ENCODE data around the gene NUS1.
"Not testable (repeated sequence)": the region's sequence is repeated elsewhere in the genome, so short reads cannot be mapped to it uniquely, and the experiment has no call there.

The NUS1 gene

GRCh38 chr6:117674991-117675657 lies at the start of gene NUS1:
Gene NUS1, plus strand, starts transcription at chr6:117675469. Its CDS starts 202 bp downstream, at chr6:117675671.
- DNase-seq: peak; percentile 93

- DNase-seq: no peak
Measured at GRCh38 chr6:117627533-117627932, 47.7 kb upstream of the NUS1 start.

DNA sequence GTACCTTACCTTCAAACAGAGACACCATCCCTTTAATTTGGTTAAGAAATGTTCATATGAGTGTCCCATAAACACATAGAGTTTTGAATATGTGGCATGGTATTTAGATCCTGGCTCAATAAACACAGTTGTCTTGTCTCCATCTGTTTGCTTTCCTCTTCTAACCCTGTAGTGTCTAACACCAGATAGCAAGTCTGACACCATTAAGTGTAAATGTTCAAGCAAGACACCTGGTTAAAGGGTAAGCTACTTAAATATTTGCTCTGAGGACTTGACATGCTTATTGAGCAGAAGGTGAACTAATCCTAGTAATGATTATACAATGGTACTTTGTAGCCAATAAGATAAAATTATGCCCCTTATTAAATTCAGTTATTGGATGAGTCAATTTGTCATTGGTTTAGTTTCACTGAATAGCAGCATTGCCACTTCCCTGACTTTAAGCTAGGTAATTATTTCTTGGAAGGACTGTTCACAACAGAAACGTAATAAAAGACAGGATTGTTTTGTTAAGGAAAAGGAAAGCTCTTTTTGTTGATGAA lies 46.1 kb upstream of the NUS1 start:
- DNase-seq: no peak

DNA sequence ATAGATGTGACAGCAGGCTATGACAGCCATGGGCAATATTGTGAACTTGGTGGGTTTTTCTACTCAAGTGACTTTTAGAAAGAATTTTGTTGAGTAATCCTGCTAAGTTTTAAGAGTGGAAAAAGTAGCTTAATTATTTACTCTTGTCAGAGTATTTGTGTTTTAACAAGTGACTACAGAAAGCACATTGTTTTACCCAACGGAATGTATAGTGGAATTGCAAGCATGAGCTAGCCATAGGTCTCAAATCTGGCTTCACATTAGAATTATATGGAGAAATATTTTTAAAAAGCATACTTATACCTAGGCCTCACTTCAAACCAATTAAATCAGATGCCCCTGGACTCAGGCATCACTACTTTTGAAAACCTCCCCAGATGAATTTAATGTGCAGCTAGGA lies 37.5 kb upstream of the NUS1 start:
- DNase-seq: no peak

DNA sequence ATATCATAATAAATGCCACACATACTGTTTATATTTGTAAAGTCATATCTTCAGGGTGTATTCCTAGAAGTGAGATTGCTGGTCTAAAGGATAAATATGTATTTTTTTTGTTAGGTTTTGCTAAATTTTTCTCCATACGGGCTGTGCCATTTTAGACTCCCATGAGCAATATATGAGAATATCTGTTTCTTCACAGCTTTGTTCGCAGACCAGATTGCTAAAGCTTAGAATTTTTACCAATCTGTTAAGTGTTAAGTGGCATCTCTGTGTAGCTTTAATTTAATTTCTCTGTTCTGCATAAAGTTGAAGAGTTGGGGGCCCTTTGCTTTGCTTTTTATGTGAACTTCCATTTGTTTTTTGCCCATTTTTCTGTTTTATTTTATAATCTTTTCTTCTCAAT lies 32.3 kb upstream of the NUS1 start:
- DNase-seq: no peak

- DNase-seq: not testable (repeated sequence)
Measured at GRCh38 chr6:117651984-117652383, 23.3 kb upstream of the NUS1 start.

DNA sequence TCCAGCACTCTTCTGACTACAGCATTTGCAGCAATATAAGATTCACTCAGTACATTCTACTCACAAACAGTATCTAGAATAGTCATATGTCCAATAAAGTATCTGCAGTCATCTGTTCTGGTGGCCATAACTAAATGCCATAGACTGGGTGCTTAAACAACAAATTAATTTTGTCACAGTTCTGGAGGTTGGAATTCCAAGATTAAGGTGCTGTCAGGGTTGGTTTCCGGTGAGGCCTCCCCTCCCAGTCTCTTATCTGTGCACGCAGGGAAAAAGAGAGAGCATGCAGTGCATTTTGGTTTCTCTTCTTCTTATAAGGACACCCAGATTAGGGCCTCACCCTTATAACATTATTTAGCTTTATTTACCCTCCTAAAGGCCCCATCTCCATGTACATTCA lies 21.3 kb upstream of the NUS1 start:
- DNase-seq: no peak

DNA sequence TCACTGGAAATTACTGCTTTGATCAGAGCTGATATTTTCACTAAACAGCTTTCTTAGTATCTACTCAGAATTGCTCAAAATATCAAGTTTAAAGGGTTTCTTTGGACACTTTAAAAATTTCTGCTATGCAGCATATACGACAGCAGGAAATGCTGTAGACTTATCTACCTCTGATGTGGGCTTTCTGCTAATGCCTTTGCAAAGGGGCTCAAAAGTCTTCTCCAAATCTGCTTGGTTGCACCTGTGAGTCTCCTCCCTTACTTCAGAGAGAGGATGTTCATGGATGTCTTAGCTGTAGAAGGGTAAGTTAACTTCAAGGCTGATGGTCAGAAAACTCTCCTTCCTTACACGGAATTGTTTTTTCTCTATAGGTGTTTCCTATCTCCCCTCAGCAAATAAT lies 19.9 kb upstream of the NUS1 start:
- DNase-seq: no peak

GRCh38 chr6:117666881-117667280 lies 8.4 kb upstream of the NUS1 start:
- no peak for DNase-seq

DNA sequence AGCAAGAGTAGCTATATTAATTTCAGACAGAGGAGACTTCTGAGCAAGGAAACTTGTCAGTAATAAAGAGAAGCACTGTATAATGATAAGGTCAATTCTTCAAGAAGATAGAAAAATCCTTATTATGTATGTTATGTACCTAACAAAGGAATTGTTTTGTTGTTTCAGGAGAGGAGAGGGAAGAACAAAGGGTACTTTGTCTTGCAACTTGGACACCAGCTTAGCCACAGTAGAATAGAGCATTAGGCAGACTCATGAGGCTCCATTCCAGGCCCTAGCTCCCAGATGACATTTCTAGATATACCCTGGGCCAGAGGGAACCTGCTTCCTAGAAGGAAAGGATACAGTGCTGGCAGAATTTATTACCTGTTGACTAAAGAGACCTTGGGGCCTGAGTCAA lies 6.5 kb upstream of the NUS1 start:
- no peak for DNase-seq

DNA sequence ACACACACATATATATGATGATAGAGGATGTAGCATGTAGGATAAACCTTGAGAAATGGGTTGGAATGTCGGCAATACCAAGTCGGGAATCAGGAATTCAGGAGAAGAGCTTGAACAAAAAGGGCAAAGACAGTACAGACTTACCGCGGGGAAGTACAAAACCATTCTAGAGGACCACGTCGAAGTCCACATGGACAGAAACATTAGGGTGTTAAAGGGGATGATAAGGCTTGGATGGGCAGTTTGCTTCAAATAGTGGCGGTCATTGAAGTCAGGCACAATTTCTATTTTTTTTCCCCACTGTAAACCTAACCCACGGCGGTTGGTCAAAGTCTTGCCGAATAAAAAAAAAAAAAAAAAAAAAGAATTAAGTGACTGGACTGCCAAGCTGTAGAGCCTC lies 766 bp upstream of the NUS1 start:
- DNase-seq: no peak

GRCh38 chr6:117675658-117676301 lies 511 bp downstream of the NUS1 start:
- DNase-seq: not testable (repeated sequence)

DNA sequence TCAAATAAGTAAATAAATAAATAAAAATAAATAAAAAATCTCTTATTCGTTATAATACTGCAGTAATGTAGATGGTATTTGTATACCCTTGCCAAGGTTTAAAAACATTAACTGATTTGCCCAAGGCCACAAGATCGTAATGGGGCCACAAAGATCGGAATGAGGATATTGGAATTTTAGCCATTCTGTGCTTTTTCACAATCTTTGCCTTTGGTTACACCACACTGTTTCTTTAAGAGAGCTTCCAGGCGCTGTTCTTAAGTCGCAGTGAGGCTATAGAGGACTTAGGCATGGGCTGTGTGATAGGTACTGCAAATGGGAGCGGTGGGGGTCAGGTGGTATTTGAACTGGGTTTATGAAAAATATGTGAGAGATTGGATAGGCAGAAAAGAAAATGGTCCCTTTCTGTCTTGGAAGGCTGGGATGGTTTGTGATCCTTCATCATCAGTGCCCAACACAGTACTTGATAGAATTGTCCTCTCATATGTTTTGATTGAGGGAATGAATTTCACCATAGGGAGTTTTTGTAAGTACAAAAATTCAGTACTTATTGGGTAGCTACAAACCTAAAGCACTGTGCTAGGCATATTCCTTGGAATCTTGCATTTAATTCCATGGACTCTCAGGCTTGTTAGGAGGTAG lies 1.4 kb downstream of the NUS1 start:
- DNase-seq: no peak

DNA sequence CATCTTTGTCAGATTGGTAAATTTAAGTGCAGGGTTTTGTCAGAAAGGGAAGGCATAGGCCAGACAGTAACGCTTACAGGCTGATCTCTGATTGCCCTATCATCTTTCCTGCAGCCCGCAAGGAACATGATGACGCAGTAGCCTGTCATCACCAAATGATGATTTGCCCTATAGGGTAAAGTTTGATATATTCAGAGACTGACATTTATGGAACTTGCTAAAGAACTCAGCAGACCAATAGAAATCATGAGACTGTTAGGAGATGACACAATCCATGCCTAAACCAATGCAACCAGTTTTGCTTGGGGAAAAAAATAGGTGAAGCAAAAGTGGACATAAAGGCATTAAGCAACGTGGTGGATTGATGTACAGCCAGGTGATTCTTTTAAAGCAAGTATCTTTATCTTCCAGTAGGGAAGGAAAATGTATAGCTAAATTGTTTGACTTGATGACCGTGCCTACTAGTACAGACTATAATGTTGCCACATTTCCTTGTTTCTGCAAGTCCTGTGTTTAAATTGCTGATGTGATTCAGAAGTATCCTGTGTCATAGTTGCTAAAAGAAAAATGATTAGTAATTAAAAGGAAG lies 2.4 kb downstream of the NUS1 start:
- DNase-seq: no peak

DNA sequence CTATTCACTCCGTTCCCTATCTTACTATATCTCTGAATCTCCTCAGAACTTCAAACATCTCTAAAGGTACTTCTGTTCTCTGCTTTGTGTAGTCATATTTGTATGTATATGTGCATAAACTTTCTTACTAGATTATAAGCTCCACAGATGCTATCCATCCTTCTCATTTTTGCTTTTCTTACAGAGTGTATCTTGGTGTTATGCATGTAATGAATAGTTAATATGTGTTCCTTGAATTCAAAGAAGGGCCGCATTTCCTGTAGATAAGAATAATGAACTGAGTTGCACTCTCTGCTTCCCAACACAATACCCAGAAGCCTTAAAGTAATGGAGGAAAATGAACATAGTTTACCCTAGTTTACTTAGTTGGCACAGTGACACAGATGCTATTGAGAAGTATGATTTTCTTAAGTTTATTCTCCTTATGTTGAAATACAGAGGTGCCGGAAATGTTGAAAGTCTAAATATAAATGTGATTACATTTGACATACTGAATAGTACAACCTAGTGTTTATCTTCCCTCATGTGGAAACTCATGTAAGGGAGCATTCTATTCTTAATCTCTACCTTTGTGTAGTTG lies 6.0 kb downstream of the NUS1 start:
- no peak for DNase-seq

DNA sequence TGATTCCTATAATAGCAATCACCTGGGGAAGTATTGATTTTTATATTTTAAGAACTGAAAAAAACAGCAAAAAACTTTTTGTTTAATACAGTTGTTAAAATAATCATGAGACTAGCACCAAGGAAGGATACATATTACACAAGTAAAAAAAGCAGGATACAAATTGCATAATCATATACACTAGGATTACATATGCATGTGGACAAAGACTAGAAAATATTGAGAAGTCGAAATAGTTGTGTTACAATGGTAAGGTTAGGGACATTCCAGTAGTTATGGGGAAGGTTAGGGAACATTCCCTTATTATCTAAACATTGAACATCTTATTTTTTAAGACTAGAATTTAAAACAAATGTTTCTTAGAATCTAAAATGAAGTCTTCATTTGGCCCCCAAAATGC lies 9.5 kb downstream of the NUS1 start:
- no peak for DNase-seq

DNA sequence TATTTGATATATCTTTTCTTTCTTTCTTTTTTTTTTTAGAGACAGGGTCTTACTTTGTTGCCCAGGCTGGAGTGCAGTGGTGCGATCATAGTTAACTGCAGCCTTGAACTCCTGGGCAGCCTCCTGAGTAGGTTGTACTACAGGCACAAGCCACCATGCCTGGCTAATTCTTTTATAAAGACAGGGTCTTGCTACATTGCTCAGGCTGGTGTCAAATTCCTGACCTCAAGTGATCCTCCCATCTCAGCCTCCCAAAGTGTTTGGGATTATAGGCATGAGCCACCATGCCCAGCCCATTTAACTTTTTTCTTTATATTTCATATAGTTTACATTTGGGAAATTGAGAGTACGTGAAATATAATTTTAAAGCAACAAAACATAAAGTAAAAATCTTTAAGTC lies 10.1 kb downstream of the NUS1 start:
- DNase-seq: no peak

DNA sequence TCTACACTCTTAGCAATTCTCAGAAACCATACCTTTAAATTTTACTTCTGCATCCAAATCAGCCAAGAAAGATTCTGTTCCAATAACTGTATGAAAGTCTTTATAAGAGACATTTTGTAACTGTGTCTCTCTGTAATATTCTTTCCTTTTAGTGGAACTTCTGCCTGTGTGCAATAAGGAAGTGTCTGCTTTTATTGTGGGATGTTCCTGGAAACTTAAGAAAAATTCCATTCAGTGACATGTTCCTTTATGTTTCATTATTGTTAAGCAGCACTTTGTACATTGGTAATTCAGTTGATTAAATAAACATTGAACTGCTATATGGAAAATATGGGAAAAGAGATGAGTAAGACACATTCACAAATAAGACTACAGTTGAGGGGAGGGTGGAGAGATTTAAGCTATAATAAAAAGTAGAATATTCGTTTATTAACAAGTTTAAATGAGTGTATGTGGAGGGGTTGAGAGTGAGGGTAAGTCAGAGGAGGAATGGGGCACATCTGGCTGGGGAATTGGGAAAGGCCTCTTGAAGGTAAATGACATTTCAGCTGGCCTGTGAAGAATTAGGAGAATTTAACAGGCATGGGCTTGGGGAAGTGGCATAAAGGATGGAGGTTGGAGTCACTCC lies 11.9 kb downstream of the NUS1 start:
- DNase-seq: no peak

DNA sequence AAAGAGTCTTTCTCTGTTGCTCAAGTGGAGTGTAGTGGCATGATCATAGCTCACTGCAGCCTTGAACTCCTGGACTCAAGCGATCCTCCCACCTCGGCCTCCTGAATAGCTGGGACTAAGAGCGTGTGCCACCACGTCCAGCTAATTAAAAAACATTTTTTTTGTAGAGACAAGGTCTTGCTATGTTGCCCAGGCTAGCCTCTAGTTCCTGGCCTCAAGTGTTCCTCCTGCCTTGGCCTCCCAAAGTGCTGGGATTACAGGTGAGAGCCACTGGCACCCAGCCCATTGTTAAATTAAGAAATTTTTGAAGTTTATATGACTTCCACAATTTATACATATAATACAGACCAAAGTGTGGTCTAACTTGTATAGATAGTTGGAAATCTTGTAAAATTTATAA lies 14.3 kb downstream of the NUS1 start:
- not testable (repeated sequence) for DNase-seq

GRCh38 chr6:117706504-117706903 lies 31.2 kb downstream of the NUS1 start:
- DNase-seq: no peak

- DNase-seq: not testable (repeated sequence)
Measured at GRCh38 chr6:117706936-117707509, 31.8 kb downstream of the NUS1 start.

- DNase-seq: no peak
Measured at GRCh38 chr6:117711369-117711768, 36.1 kb downstream of the NUS1 start.

DNA sequence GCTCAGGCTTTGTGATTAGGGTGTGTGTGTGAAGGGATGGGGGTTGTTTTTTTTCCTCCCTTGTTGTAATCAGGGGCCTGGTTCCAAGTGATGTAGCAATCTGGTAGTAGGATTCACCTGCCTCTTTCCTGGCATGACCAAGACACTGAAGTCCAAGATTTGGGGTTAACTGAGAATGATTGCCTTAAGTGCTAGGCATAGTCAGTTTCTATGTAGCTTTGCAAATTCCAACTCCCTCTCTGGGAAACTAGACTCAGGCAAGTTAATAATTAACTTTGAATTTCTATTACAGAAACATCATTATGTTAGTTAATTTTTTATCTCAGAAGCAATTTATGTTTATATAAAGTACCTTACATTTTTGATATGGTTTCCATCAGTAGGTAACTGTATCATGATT lies 43.6 kb downstream of the NUS1 start:
- DNase-seq: no peak

Measured in NCI-H1092 (cell line).